Neural cell (in vitro differentiated cells): ENCODE results near the gene PSORS1C2. TPM values are rescaled to one million over a fixed set of nuclear protein-coding genes. Genes with fewer than 3 reads are reported as not detected.

Experiments
- H2AFZ ChIP-seq: fragments of 200-600, 300-800 bp; sonication (generic), shearing (Covaris generic); 2 replicates; pipeline ENCODE4 v1.6.0; 2014; ENCODE audit warnings: low read depth, mild to moderate bottlenecking, antibody characterized with exemption, low read length, moderate library complexity
- H3F3A ChIP-seq: fragments of 200-600 bp; shearing (Covaris generic); 2 replicates; pipeline ENCODE4 v1.6.1; 2016; ENCODE audit warnings: mild to moderate bottlenecking, moderate library complexity, mixed read lengths, antibody characterized with exemption, low read length; ENCODE audit not compliant: insufficient read depth, poor library complexity, severe bottlenecking
- H3K27ac ChIP-seq: fragments of 200-600, 300-800 bp; sonication (generic), shearing (Covaris generic); 2 replicates; pipeline ENCODE4 v1.5.1; 2014; ENCODE audit warnings: mild to moderate bottlenecking, low read length, moderate library complexity
- H3K27me3 ChIP-seq: fragments of 300-800, 200-600 bp; sonication (generic), shearing (Covaris generic); 2 replicates; pipeline ENCODE4 v1.6.0; 2014; ENCODE audit warnings: mild to moderate bottlenecking, low read depth, low read length, moderate library complexity; ENCODE audit not compliant: insufficient read depth
- H3K36me3 ChIP-seq: fragments of 300-800, 200-600 bp; sonication (generic), shearing (Covaris generic); 2 replicates; pipeline ENCODE4 v1.5.1; 2014; ENCODE audit warnings: mild to moderate bottlenecking, antibody characterized with exemption, low read length, moderate library complexity; ENCODE audit not compliant: insufficient read depth
- H3K4me2 ChIP-seq: fragments of 300-800, 200-600 bp; sonication (generic), shearing (Covaris generic); 2 replicates; pipeline ENCODE4 v1.6.0; 2014; ENCODE audit warnings: mild to moderate bottlenecking, low read length
- H3K4me3 ChIP-seq: fragments of 300-800, 200-600 bp; sonication (generic), shearing (Covaris generic); 2 replicates; pipeline ENCODE4 v1.5.1; 2014; ENCODE audit warnings: mild to moderate bottlenecking, low read length, moderate library complexity
- H3K79me2 ChIP-seq: fragments of 200-600 bp; shearing (Covaris generic); replicated peaks from 2 replicates; pipeline ENCODE4 v1.6.0; 2014; ENCODE audit warnings: mild to moderate bottlenecking, low read length, moderate library complexity; ENCODE audit not compliant: insufficient read depth
- H3K9ac ChIP-seq: fragments of 300-800, 200-600 bp; sonication (generic), shearing (Covaris generic); 2 replicates; pipeline ENCODE4 v1.6.1; 2016; ENCODE audit warnings: mild to moderate bottlenecking, low read length, mixed read lengths
- H3K9me2 ChIP-seq: fragments of 200-600 bp; shearing (Covaris generic); 2 replicates; pipeline ENCODE4 v1.6.1; 2016; ENCODE audit warnings: mild to moderate bottlenecking, low read length, mixed read lengths; ENCODE audit not compliant: insufficient read depth
- H3K9me3 ChIP-seq: fragments of 200-600, 300-800 bp; sonication (generic), shearing (Covaris generic); 2 replicates; pipeline ENCODE4 v1.6.1; 2016; ENCODE audit warnings: mild to moderate bottlenecking, mixed run types, low read length, moderate library complexity, mixed read lengths
- H4K20me1 ChIP-seq: fragments of 200-600 bp; shearing (Covaris generic); 2 replicates; pipeline ENCODE4 v1.6.1; 2016; ENCODE audit warnings: mild to moderate bottlenecking, mixed run types; ENCODE audit not compliant: insufficient read depth
- EP300 ChIP-seq: fragments of 450-650 bp; conservative IDR thresholded peaks from 2 replicates; pipeline ENCODE4 v1.6.1; 2014; ENCODE audit warnings: antibody characterized with exemption, mild to moderate bottlenecking, moderate library complexity; ENCODE audit not compliant: poor library complexity, severe bottlenecking
- EZH2 ChIP-seq: fragments of 200-600, 300-800 bp; shearing (Covaris generic), sonication (generic); IDR thresholded peaks from 2 replicates; pipeline ENCODE4 v1.6.1; 2014; ENCODE audit warnings: antibody characterized with exemption, low read length, borderline replicate concordance, mild to moderate bottlenecking; ENCODE audit not compliant: insufficient read depth, poor library complexity, severe bottlenecking
- MXI1 ChIP-seq: fragments of 450-650 bp; conservative IDR thresholded peaks from 2 replicates; pipeline ENCODE4 v1.6.1; 2014; ENCODE audit warnings: antibody characterized with exemption, mild to moderate bottlenecking; ENCODE audit not compliant: poor library complexity, severe bottlenecking
- POLR2AphosphoS5 ChIP-seq: IDR thresholded peaks from 2 replicates; pipeline ENCODE4 v1.6.1; 2012
- RAD21 ChIP-seq: fragments of 450-650 bp; conservative IDR thresholded peaks from 2 replicates; pipeline ENCODE4 v1.6.1; 2014; ENCODE audit warnings: antibody characterized with exemption, mild to moderate bottlenecking, moderate library complexity
- SMC3 ChIP-seq: fragments of 450-650 bp; conservative IDR thresholded peaks from 2 replicates; pipeline ENCODE4 v1.6.1; 2014; ENCODE audit warnings: antibody characterized with exemption, mild to moderate bottlenecking, moderate library complexity; ENCODE audit not compliant: poor library complexity
- TAF1 ChIP-seq: IDR thresholded peaks from 2 replicates; pipeline ENCODE4 v1.6.1; 2012; ENCODE audit warnings: low read depth
- polyA plus RNA-seq: library from polyadenylated mRNA; depleted of rRNA; stranded (reverse); fragments of >200 nt; gene quantifications from 2 replicates; pipeline ENCODE4 v1.2.3, GENCODE V29; 2014
- TF ChIP-seq, protein P1 (sequence below): IDR thresholded peaks from 2 replicates; pipeline ENCODE4 v1.6.1; 2012; ENCODE audit warnings: borderline replicate concordance
- TF ChIP-seq, protein P2 (sequence below): fragments of 450-650 bp; IDR thresholded peaks from 2 replicates; pipeline ENCODE4 v1.5.1; 2014; ENCODE audit warnings: antibody characterized with exemption, mild to moderate bottlenecking, moderate library complexity; ENCODE audit not compliant: poor library complexity, severe bottlenecking

Gene PSORS1C2
- polyA plus RNA-seq, 1 donor from 2014 or later, result not detected

DNA sequence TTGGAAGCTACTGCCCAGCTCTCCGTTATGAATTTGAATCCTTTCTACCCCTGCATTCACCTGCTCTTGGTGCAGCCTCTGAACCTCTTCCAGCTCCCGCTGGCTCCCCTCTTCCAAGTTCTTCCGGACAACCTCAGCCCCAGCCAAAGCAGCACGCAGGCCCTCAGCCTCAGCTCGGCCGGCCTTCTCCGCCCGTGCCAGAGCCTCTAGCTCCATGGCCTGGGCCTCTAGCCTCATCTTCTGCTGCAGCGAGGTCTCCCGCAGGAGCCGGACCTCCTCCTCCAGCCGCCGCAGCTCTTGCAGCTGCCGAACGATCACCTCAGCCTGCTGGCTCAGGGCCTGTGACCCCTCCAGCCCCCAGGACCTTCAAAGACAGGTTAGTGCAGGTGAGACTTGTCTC, 15.6 kb upstream of the PSORS1C2 start:
- Histone ChIP-seq H3K9ac (no peak overlapping the region), H3K4me2 (no peak overlapping the region), H3K27ac (no peak overlapping the region), H3K27me3 (peaks cover 6% of the 10 kb centered on the region), H3K9me3 (no peaks in the 10 kb centered on the region), H3K79me2 (no peaks in the 10 kb centered on the region), H3F3A (no peaks in the 10 kb centered on the region), H3K36me3 (no peaks in the 10 kb centered on the region), H2AFZ (no peak overlapping the region), H3K4me3 (no peak overlapping the region), H4K20me1 (no peaks in the 10 kb centered on the region), H3K9me2 (no peaks in the 10 kb centered on the region)
- TF ChIP-seq EP300 (no peak), SMC3 (no peak), EZH2 (no peak), POLR2AphosphoS5 (no peak), RAD21 (no peak), MXI1 (no peak), TAF1 (no peak)
- TF ChIP-seq, protein P1, sequence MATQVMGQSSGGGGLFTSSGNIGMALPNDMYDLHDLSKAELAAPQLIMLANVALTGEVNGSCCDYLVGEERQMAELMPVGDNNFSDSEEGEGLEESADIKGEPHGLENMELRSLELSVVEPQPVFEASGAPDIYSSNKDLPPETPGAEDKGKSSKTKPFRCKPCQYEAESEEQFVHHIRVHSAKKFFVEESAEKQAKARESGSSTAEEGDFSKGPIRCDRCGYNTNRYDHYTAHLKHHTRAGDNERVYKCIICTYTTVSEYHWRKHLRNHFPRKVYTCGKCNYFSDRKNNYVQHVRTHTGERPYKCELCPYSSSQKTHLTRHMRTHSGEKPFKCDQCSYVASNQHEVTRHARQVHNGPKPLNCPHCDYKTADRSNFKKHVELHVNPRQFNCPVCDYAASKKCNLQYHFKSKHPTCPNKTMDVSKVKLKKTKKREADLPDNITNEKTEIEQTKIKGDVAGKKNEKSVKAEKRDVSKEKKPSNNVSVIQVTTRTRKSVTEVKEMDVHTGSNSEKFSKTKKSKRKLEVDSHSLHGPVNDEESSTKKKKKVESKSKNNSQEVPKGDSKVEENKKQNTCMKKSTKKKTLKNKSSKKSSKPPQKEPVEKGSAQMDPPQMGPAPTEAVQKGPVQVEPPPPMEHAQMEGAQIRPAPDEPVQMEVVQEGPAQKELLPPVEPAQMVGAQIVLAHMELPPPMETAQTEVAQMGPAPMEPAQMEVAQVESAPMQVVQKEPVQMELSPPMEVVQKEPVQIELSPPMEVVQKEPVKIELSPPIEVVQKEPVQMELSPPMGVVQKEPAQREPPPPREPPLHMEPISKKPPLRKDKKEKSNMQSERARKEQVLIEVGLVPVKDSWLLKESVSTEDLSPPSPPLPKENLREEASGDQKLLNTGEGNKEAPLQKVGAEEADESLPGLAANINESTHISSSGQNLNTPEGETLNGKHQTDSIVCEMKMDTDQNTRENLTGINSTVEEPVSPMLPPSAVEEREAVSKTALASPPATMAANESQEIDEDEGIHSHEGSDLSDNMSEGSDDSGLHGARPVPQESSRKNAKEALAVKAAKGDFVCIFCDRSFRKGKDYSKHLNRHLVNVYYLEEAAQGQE, result no peak
- TF ChIP-seq, protein P2, sequence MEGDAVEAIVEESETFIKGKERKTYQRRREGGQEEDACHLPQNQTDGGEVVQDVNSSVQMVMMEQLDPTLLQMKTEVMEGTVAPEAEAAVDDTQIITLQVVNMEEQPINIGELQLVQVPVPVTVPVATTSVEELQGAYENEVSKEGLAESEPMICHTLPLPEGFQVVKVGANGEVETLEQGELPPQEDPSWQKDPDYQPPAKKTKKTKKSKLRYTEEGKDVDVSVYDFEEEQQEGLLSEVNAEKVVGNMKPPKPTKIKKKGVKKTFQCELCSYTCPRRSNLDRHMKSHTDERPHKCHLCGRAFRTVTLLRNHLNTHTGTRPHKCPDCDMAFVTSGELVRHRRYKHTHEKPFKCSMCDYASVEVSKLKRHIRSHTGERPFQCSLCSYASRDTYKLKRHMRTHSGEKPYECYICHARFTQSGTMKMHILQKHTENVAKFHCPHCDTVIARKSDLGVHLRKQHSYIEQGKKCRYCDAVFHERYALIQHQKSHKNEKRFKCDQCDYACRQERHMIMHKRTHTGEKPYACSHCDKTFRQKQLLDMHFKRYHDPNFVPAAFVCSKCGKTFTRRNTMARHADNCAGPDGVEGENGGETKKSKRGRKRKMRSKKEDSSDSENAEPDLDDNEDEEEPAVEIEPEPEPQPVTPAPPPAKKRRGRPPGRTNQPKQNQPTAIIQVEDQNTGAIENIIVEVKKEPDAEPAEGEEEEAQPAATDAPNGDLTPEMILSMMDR, result no peak

DNA sequence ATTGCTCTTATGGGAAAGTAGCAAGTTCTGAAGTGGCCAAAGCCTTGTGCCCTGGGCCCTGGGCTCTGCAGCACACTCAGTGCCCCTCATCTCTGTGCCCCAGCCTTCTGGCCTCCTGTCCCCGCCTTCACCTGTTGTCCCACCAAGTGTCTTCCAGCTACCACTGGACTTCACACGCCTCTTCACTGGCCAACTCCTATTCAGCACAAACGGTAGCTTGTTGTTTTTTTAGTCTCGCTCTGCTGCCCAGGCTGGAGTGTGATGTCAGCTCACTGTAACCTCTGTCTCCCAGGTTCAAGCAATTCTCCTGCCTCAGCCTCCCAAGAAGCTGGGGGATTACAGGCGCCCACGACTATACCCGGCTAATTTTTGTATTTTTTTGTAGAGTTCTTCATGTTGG, 13.9 kb upstream of the PSORS1C2 start:
- Histone ChIP-seq H3K27me3 (no peaks in the 10 kb centered on the region), H3K9ac (no peak overlapping the region), H3K4me2 (no peak overlapping the region), H3K9me2 (no peaks in the 10 kb centered on the region), H3F3A (no peaks in the 10 kb centered on the region), H3K27ac (no peak overlapping the region), H3K36me3 (no peaks in the 10 kb centered on the region), H2AFZ (no peak overlapping the region), H4K20me1 (no peaks in the 10 kb centered on the region), H3K9me3 (no peaks in the 10 kb centered on the region), H3K79me2 (no peaks in the 10 kb centered on the region), H3K4me3 (no peak overlapping the region)
- TF ChIP-seq, protein P2, result no peak
